Measurements from ENCODE around the gene TBC1D1.

The TBC1D1 gene

DNA sequence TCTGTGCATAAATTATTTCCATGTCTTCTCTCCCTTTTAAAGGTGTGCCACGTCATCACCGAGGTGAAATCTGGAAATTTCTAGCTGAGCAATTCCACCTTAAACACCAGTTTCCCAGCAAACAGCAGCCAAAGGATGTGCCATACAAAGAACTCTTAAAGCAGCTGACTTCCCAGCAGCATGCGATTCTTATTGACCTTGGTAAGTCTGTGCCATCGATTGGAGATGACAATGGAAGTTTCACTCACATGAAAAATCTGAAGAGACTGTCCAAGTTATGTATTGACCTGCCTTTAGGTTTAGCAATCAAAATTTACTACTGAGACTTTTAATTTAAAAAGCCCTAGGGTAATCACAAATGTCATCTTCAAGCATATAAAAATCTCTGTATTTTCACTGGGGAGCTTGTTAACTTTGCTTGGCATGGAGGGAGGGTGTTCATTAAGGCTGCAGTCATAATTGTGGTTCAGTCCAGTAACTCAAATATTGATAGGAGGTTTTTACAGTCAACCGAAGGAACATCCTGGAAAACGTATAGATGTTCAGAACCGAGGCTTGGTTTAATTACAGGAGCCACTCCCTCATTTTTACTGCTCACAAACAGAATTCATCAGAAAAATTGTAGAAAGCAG is 212.2 kb downstream of the TBC1D1 start:
- no peak overlapping the region for H3K27ac ChIP-seq (ENCODE audit: extremely low read depth, low read depth, low read length)
- TF ChIP-seq ZBTB17 (tag by site-specific recombination; IDR thresholded peaks at IDR 0.05) (no peak), ZNF544 (tag by site-specific recombination; IDR thresholded peaks at IDR 0.05) (no peak), ZNF16 (tag by site-specific recombination; IDR thresholded peaks at IDR 0.05; ENCODE audit: low read depth) (no peak), ZNF426 (tag by site-specific recombination; IDR thresholded peaks at IDR 0.05) (no peak), HOXD13 (CRISPR knock-in tag; IDR thresholded peaks at IDR 0.05; ENCODE audit: borderline replicate concordance) (no peak)
- TF ChIP-seq, protein P1, sequence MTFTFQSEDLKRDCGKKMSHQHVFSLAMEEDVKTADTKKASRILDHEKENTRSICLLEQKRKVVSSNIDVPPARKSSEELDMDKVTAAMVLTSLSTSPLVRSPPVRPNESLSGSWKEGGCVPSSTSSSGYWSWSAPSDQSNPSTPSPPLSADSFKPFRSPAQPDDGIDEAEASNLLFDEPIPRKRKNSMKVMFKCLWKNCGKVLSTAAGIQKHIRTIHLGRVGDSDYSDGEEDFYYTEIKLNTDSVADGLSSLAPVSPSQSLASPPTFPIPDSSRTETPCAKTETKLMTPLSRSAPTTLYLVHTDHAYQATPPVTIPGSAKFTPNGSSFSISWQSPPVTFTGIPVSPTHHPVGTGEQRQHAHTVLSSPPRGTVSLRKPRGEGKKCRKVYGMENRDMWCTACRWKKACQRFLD (tag by site-specific recombination; IDR thresholded peaks at IDR 0.05) = no peak
- H3K4me1 ChIP-seq (ENCODE audit: control insufficient read depth, insufficient read depth, low read length) = no peaks in the 10 kb centered on the region
- H3K36me3 ChIP-seq (ENCODE audit: control insufficient read depth in 2 of 2, insufficient read depth in 1 of 2, low read length in 2 of 2) = peaks cover 0 to 48% of the 10 kb centered on the region in 2 experiments; a peak in 2 of 3 replicates
- H3K4me3 ChIP-seq (ENCODE audit: low read depth, low read length) = no peak overlapping the region
- ChIA-PET POLR2A (no interaction called here), CTCF (no interaction called here)
- no peaks in the 10 kb centered on the region for H3K9me3 ChIP-seq (ENCODE audit: control insufficient read depth, insufficient read depth, low read depth, low read length)

DNA sequence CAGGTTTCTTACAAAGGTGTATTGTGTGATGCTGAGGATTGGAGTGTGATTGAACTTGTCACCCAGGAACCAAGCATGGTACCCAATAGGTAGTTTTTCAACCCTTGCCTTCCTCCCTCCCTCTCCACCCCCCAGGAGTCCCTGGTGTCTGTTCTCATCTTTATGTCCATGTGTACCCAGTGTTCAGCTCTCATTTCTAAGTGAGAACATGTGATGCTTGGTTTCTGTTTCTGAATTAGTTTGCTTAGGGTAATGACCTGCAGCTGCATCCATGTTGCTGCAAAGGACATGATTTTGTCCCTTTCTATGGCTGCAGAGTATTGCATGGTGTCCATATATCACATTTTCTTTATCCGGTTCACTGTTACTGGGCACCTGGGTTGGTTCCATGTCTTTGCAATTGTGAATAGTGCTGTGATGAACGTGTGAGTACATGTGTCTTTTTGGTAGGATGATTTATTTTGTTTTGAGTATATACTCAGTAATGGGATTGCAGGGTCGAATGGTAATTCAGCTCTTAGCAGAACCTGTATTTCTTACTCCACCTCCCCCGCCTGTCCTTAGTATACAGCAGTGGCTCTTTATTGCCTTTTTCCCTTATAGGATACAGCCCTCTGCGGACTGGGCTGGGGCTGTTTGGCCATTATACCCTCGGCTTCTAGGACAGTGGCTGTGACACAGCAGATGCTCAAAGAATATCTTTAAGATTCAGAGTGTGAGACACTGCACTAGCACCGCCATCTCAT is 214.8 kb downstream of the TBC1D1 start:
- ChIA-PET CTCF (interaction anchor here (1.2 kb wide), 1 partner anchor 18 kb away, joined by 4 read pairs; no protein-coding TSS in a partner anchor), POLR2A (interaction anchor here (0.6 kb wide), 1 partner anchor 419 kb away, joined by 3 read pairs; the partner anchor contains the start of gene RELL1)
- Histone ChIP-seq H3K27ac (ENCODE audit: extremely low read depth, low read depth, low read length) (no peak overlapping the region), H3K4me3 (ENCODE audit: low read depth, low read length) (no peak overlapping the region), H3K4me1 (ENCODE audit: control insufficient read depth, insufficient read depth, low read length) (peaks cover 2% of the 10 kb centered on the region; the same call in 1 of the 2 replicates), H3K36me3 (ENCODE audit: control insufficient read depth in 2 of 2, insufficient read depth in 1 of 2, low read length in 2 of 2) (peaks cover 0 to 42% of the 10 kb centered on the region in 2 experiments; a peak in 2 of 3 replicates), H3K9me3 (ENCODE audit: control insufficient read depth, insufficient read depth, low read depth, low read length) (no peaks in the 10 kb centered on the region)
- TF ChIP-seq ZNF510 (tag by site-specific recombination; IDR thresholded peaks at IDR 0.05; ENCODE audit: insufficient replicate concordance) (no peak), ZNF16 (tag by site-specific recombination; IDR thresholded peaks at IDR 0.05; ENCODE audit: low read depth) (no peak), ZNF133 (tag by site-specific recombination; IDR thresholded peaks at IDR 0.05) (no peak), ZNF488 (tag by site-specific recombination; IDR thresholded peaks at IDR 0.05) (no peak), PBX3 (CRISPR knock-in tag; IDR thresholded peaks at IDR 0.05) (no peak), ZNF112 (tag by site-specific recombination; IDR thresholded peaks at IDR 0.05) (no peak), ZNF571 (tag by site-specific recombination; IDR thresholded peaks at IDR 0.05) (no peak), ZNF302 (tag by site-specific recombination; IDR thresholded peaks at IDR 0.05; ENCODE audit: low read depth) (no peak), HOXD13 (CRISPR knock-in tag; IDR thresholded peaks at IDR 0.05; ENCODE audit: borderline replicate concordance) (no peak), TCF7L2 (IDR thresholded peaks at IDR 0.05; ENCODE audit: borderline replicate concordance, low read depth, low read length) (no peak), KLF7 (tag by site-specific recombination; IDR thresholded peaks at IDR 0.05; ENCODE audit: borderline replicate concordance) (no peak), ZNF157 (tag by site-specific recombination; IDR thresholded peaks at IDR 0.05) (no peak), KLF1 (tag by site-specific recombination; IDR thresholded peaks at IDR 0.05) (no peak)

GRCh38 chr4:38106311-38106710 is 215.4 kb downstream of the TBC1D1 start:
- Histone ChIP-seq H3K9me3 (ENCODE audit: control insufficient read depth, insufficient read depth, low read depth, low read length) (no peaks in the 10 kb centered on the region), H3K27ac (ENCODE audit: extremely low read depth, low read depth, low read length) (no peak overlapping the region), H3K4me3 (ENCODE audit: low read depth, low read length) (no peak overlapping the region), H3K36me3 (ENCODE audit: control insufficient read depth in 2 of 2, insufficient read depth in 1 of 2, low read length in 2 of 2) (peaks cover 0 to 38% of the 10 kb centered on the region in 2 experiments; a peak in 2 of 3 replicates), H3K4me1 (ENCODE audit: control insufficient read depth, insufficient read depth, low read length) (peaks cover 2% of the 10 kb centered on the region; the same call in 1 of the 2 replicates)
- ChIA-PET CTCF (no interaction called here), POLR2A (no interaction called here)
- no peak for TF ChIP-seq ZNF600 (tag by site-specific recombination; IDR thresholded peaks at IDR 0.05)
- TF ChIP-seq ZNF354C (tag by site-specific recombination; IDR thresholded peaks at IDR 0.05; ENCODE audit: borderline replicate concordance, low read depth) = no peak
- TF ChIP-seq, protein P2, sequence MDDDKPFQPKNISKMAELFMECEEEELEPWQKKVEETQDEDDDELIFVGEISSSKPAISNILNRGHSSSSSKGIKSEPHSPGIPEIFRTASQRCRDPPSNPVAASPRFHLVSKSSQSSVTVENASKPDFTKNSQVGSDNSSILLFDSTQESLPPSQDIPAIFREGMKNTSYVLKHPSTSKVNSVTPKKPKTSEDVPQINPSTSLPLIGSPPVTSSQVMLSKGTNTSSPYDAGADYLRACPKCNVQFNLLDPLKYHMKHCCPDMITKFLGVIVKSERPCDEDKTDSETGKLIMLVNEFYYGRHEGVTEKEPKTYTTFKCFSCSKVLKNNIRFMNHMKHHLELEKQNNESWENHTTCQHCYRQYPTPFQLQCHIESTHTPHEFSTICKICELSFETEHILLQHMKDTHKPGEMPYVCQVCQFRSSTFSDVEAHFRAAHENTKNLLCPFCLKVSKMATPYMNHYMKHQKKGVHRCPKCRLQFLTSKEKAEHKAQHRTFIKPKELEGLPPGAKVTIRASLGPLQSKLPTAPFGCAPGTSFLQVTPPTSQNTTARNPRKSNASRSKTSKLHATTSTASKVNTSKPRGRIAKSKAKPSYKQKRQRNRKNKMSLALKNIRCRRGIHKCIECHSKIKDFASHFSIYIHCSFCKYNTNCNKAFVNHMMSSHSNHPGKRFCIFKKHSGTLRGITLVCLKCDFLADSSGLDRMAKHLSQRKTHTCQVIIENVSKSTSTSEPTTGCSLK (tag by site-specific recombination; IDR thresholded peaks at IDR 0.05) = no peak
- no peak for TF ChIP-seq MYNN (tag by site-specific recombination; IDR thresholded peaks at IDR 0.05; ENCODE audit: borderline replicate concordance)
- TF ChIP-seq ZNF785 (tag by site-specific recombination; IDR thresholded peaks at IDR 0.05) = no peak
- TF ChIP-seq ZNF654 (tag by site-specific recombination; IDR thresholded peaks at IDR 0.05; ENCODE audit: low read depth) = no peak
- TF ChIP-seq ZBTB20 (tag by site-specific recombination; IDR thresholded peaks at IDR 0.05) = no peak
- TF ChIP-seq GLIS2 (tag by site-specific recombination; IDR thresholded peaks at IDR 0.05) = no peak
- TF ChIP-seq ZNF626 (tag by site-specific recombination; IDR thresholded peaks at IDR 0.05) = no peak
